SKM-1 (cell line): ENCODE data around the gene C1orf52.
A peak's percentile ranks its signal among the peaks of the same experiment; 100 is the strongest.

ENCODE experiments used
- DNase-seq: peaks from one replicate; lab custom pipeline; 2025; ENCODE audit not compliant: unreplicated experiment; lab: John Stamatoyannopoulos, UW

C1orf52 gene

DNA sequence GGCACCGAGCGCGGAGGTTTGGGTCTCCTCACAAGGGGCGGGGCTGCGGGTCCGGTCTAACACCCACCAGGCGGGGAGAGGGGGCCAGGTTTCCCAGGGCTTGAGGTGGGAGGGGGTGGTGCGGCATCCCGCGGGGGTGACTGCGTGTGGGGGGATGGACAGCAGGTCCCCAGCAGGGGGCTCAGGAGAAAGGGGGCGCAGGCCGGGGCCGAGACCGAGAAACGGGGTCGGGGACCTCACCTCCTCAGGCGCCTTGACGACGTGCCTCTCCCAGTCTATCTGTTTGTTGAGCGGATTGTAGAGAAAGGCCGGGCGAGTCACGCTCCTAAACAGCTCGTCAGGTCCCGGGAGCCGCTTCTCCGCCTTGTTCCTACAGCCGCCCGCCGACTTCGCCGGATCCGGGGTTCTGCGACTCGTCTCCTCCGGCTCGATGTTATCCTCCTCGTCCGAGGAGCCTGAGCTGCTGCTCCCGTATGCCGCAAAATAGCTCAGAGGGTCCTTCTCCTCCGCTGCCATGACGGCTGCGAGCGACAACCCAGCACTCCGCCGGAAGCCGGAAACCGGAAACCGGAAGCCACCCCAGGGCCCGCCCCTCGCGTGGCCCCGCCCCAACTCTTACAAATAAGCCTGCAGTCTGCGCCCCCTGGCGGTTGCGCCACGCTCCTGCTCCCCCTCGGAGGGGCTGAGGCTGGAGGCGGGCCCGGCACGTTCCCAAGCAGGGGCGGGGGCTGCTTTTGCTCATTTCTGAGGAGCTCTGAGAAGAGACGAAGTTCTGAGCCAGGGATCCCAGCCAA lies at the start of gene C1orf52:
Gene C1orf52 (minus strand): TSS at position 545 of the 794 bp plus-strand sequence. CDS start 29 bp downstream, at position 516.
- DNase-seq, result peak; percentile 78

DNA sequence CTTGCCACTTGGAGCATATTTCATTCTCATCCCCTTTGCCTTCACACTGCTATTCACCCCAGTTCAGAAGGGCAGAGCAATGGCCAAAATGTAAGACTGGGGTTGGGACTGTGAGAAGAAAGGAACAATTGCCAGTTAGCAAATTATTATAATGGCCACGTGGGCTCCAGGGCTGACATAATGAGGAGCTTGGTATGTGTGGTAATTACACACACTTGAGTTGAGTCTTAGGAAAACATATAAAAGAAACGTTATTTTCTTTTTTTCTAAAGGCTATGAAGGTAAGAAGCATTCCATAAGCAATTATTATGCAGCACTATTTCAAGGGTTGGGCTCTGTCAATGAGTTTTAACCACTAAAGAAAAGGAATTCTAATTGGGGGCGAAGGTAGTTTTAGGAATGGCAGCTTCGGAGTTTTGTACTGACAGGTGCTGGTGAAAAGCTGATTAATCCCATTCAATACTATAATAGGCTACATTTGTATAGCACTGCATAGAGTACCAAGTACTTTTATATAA lies 49.4 kb upstream of the C1orf52 start:
- no peak for DNase-seq

DNA sequence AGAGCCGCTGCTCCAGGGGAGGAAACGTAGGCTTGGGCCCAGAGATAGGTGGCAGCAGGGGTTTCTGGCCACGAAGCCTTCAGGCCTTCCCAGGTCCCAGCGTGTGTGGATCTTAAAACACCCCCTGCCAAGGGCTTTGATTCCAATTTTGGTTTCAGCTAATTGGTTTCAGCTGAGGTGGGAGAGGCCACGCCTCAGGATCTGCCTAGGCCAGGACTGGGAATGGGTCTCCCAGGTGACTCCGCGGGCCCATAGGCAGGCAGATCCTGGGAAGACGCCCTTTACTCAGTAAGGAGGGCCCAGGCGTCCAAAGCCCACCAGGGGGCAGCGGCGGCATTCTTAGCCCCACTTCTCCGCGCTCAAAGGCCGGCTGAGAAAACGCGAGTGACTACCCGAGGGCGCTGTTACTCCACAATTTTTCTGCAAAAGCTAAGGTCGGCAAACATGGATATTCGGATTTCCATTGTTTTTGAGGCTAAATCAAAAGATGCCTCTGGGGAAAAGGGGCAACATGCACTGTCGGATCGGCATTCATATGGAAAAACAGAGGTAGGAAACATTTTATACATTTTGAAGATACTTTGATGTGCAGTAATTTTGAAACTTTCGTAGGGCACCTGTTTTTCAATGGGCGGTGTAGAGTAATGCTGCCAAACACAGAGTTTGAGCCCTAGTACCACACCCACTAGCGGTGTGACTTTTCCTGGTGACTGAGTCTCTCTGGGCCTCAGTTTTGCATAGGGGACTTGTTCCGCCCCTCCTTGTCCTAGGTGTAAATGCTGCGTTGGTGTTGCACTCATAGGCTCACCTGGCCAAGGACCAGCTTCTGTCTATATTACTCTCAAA lies 48.7 kb upstream of the C1orf52 start:
- DNase-seq, result peak; percentile 23

DNA sequence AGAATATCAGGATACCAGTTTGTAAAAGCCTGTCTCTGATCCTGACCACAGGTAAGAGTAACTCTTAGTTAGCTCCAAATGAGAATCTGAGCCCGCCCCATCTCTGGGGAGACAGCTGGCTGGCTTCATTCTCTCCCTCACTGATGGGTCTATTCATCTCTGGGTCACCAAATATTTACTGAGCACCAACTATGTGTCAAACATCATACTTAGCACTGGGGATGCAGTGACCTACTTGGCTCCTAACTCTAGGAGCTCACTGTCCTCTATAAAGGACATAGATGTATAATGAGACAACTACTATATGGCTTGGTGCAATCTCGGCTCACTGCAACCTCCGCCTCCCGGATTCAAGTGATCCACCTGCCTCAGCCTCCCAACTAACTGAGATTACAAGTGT lies 46.8 kb upstream of the C1orf52 start:
- no peak for DNase-seq

DNA sequence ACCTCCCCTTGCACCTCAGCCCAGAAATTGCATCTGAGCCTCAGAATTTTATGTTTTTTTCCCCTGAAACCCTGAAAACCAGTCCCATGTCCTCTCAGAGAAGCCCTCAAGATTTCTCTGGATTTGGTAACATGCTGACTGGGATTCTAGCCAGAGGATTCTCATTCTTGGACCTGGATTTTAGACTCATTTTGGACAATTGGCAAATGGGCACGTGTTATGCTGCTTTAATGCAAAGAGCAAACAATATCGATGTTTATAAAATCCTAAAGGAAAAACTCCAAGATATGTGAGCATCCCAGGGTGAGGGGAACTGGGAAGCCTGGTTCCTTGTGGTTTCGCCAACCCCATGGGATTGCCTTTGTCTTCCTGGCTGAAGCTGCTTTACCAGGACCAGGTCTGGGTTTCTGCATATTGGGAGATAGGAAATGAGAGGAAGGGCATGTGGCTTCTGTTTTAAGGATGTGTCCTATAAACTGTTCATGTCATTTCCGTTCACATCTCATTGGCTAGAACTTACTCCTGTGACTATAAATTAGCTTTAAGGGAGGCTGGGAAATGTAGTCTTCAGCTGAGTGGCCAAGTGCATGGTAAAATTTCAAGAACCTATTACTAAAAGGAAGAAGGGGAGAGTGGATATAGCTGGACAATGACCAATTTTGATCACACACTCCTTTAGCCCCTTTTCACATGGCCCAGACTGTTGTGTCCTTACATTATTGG lies 44.1 kb upstream of the C1orf52 start:
- no peak for DNase-seq

DNA sequence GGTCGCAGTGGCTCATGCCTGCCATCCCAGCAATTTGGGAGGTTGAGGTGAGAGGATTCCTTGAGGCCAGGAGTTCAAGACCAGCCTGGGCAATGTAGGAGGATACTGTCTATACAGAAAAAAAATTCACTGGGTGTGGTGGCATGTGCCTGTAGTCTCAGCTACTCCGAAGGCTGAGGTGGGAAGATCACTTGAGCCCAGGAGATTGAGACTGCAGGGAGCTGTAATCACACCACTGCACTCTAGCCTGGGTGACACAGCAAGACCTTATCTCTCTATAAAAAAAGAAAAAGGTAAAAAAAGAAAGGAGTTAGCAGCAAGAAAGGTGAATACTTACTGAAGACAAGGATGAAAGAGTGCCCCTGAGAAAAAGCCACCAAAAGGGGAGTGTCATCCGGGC lies 40.7 kb upstream of the C1orf52 start:
- DNase-seq, result no peak

DNA sequence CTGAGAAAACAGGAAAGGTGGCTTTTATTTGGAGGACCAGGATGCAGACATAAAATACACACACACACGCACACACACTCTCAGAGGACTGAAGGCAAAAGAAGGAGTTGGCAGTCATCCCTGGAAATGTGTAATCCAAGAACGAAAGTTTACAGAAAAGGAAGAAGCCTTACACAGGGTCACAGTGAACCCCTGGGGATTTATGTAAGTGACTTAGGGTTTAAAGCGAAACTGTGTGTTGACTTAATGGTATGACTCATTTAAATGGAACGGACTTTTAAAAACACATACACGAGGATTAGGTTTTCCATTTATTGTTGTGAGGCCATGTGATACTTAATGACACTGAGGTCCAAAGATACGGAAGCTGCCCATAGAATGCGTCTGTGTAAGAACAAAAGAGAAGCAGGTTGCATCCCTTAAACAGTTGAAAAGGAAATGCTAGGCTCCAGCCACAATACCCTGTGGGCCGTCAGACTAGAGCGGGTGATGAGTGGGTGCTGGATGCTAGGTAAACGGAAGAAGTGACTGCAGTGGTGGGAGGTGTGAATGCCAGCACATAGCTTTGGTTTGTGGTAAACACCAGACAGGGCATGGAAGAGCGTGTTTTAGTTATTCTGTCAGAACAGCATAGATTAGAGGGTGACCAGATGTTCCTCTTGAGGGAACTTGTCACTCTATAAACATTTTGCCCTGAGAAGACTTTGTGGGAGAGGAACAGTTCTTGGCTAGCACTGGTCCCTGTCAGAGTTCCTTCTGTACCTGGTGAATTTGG lies 38.6 kb upstream of the C1orf52 start:
- DNase-seq, result no peak

DNA sequence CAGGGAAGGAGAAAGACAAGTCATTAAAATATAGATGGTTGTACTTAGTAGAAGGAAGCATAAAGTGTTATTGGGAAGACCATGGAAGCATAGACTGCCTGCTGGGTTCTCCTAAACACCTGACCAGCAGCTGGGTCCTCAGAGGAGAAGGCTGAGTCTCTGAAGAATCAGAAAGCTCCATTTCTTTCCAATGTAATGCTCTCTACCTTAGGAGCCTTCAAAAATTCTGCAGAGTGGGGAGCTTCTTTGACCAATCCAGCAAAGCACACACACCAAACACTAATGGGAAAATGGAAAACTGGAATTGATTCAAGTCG lies 38.0 kb upstream of the C1orf52 start:
- no peak for DNase-seq

DNA sequence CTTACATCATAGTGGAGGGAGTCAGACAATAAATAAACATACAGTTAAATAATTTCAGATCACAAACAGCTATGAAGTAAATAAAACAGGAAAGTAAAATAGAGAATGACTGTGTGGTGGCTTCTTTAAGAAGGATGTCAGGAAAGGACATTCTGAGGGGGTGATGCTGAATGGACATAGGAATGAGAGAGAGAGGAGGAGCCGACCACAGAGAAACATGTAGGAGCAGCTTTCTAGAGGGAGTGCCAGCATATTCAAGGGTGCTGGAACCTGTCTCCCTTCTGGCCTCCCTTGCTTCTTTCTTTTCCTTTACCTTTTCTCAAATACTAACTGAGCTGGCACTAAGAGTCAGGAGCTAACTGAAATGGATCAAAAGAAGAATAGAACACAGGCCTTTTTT lies 37.5 kb upstream of the C1orf52 start:
- no peak for DNase-seq

DNA sequence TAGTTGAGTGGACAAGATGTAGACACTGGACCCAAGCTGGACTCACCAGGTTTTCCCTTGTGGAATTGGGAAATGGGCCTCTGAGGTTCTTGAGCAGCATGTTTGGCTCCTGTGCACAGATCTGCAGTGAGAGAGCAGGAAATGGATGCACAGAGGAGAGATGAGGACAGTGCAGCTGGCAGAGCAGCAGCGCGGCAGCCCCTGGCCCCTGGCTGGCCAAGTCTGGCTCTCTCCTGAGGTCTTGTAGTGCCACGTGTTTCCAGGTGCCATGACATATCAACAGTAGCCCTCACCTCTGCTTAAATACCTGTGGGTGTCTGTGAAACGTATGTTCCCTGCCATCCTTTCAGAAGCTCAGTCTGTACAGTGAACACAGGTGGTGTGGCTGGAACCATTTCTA lies 36.2 kb upstream of the C1orf52 start:
- DNase-seq, result no peak

DNA sequence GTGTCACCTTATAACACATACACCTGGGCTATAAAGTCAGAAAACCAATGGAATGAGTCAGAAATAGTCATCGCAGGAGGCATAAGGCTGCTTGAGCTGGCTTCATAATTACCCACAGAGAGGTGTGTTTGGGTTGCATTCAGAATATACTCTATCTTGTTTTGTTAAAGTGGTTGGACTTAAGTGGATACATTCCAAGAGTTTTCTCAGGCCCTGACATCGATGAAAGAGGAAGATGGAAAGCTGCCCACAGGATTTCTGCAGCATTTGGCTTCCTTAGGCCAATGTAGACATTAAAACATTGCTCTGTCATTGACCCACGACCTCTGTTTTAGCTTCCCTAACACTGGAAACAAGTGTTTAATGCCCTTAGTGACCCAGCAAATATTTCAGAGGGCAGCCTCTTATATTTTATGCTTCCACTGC lies 35.6 kb upstream of the C1orf52 start:
- no peak for DNase-seq

DNA sequence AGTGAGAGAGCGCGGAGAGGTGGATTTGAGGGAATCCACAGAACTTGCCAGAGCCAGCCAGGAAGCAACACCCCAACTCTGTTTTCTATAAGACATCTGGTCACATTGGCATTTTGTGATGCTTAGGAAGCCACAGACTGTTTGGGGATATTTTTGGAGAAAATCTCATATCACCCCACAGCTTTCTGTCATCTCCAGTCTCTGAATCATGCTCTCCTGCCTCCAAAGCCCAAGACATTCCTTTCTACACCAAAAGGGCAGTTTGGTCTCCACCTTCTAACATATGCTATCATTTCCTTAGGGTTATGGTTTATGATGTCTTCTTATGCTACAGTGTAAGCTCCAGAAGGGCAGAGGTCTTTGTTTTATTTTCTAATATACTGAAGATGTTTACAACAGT lies 31.4 kb upstream of the C1orf52 start:
- DNase-seq, result no peak

DNA sequence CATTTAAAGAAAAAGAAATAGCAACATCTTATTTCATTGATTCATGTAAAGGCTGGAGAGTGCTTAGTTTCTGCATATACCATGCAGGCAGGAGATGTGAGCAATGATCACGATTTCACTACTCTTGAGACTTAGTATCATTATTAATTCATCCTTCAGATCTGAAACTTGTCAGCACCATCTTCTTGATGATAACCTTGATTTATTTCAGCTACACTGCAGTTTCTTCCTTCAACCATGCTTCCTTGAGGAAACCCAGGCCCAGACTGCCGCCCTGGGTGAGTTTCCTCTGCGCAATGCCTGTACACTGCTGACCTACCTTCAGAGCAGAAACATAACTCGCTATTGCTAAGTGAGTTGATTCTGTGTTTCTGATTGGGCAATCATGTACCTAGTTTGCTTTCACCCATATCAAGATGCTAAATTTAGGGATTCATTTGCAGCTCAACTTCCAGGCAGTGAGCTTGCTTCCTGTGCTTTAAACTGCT lies 30.4 kb upstream of the C1orf52 start:
- no peak for DNase-seq

DNA sequence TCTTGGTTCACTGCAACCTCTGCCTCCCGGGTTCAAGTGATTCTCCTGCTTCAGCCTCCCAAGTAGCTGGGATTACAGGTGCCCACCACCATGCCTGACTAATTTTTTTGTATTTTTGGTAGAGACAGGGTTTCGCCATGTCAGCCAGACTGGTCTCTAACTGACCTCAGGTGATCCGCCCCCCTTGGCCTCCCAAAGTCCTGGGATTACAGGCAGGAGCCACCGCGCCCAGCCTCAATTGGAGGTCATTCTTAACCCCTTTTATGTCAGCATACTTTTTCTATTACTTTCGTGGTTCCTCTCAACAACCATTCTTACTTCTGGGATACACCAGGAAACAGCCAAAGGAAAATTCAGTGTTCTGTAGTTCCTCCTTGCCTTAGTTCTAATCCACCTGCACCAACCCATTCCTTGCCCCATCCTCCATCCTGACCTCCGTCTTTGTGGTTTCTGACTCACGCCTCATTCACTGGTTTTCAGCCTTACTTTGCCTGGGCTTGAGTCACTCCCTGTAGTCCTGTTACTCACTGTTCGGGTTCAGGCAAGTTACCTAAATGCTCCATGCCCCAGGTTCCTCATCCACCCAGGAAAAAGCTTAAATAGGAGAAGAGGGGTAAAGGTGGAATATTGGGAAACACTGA lies 29.9 kb upstream of the C1orf52 start:
- peak; percentile 13 for DNase-seq

DNA sequence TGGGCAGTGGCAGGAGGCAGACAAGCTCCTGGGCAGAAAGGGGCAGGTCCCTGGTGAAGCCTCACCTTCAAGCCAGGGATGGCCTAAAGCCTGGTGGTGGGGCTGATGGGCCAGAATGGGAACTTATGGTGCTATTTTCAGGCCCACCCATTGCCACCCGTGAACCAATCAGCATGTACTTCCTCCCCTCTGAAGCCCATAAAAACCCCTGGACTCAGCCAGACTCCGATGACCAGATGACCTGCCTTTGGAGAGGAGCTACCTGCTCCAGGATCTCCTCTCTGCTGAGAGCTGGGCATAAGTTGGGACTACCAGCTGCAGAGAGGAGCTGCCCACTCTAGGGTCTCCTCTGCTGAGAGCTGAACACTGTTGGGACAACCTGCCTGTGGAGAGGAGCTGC lies 24.7 kb upstream of the C1orf52 start:
- no peak for DNase-seq

DNA sequence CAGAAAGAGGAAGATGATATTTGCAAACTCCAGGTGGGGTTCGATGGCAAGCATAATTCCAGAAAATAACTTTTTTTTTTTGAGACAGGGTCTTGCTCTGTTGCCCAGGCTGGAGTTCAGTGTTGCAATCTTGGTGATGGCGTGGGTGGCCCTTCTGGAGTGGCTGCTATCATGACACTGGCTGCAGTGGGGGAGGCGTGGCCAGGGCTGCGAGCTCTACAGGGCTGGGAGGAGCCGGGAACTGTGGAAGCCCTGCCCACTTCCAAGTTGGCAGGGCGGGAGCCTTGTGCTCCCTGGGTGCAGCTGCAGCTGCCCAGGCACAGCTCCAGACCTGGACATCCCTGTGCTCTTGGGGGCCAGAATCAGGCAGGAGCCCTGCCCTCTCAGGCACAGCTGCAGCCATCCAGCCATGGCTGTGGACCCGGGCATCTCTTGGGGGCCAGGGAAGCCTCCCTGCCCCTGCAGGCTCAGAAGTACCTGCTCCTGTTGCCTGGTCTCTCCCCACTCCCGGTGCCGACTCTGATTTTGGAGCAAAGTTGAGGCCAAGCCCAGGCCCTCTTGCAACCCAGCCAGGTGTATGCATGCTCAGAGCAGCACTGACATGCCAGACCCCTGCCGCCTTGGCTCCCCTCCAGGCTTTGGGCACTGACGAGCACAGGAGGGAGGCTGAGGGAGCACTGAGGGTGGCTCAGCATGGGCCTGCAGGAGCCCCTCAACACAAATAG lies 24.2 kb upstream of the C1orf52 start:
- DNase-seq, result no peak

DNA sequence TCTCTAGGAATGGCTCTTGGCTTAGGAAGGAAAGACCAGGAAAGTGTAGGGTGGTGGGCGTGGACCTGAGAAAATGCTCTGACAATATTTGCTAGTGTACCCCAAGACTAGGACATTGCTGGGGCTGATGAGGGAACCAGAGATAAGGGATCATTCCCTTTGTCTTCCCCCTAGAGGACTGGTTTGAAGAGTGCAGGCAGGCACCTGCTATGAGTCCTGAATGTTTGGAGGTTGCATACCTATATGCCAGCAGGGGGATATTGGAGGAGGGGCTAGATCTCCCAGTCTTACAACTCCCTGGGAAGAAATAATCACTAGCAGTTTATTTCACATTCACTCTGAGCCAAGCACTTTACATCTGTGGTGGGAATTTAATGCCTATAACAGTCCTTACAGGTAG lies 23.0 kb upstream of the C1orf52 start:
- no peak for DNase-seq

DNA sequence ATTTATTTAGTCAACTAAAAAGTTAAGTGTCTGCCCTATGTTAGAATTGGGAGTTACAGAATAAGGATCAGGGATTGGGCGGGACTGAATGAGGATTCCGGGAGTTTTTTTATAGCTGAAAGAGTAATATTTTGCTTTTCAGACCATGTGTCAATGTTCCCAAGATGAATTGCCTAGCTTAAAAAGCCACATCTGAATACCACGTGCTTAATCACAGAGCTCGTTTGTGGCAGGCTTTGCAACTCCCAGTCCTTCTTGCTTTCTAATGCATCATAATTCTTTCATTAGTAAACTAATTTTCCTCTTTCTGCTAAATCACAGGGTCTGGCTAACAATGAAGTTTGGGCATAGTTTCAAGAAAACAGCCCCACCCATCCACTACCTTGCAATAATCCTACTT lies 21.2 kb upstream of the C1orf52 start:
- no peak for DNase-seq

DNA sequence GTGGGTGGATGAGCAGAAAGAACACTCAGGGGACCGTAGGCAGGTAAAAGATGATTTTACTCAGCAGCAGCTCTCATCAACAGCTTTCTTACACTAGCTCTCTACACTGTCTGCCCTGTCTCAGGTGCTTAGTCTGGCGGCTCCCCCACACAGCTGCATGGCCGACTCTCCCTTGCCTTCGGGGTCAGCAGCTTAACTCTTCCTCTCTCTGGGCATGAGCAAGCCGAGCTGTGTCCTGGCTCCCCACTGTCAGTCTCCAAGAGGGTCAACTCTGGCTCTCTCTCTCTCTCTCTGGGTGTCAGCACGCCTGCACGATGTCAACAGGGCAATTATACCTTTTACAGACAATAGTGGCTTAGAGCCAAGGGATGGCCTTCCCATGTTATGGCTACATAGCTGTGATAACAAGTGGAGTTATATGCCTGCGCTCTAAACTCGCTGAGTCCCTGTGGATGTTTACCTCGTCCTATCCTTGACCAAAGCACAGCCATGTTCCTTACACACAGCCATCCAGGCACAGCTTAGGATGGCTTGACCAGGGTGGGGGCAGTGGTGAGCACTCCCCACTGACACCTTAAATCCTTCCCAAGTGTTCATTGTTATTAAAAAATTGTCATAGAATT lies 20.1 kb upstream of the C1orf52 start:
- no peak for DNase-seq
